Measurements from ENCODE around the gene FAM114A1.
A peak's percentile ranks its signal among the peaks of the same experiment; 100 is the strongest.

The FAM114A1 gene

DNA sequence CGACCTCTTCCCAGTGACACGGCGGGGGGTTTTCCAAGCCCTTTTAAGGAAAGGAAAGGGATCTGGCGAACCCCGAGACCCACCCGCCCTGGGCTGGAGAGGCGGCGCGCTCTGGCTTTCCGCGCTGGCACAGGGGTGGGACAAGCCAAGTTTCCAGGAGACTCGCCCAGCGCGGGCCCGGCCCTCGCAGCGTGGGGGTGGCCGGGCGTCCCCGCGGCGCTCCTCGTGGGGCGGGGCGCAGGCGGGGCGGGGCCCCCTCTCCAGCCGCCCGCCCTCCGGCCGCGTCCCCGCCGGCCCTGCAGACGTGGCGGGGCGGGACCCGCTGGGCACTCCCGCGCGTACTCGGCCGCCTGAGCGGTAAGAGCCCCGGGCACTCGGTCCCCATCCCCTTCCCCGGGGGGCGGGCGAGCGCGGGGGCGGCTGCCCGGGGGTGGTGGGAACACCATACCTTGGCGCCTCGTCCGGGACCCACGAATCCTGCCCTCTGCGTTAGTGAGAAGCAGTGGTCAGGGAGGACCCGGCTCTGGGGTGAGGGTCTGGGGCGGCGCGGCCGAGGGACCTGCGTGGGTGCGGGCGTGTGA lies at the start of gene FAM114A1:
TSS of gene FAM114A1 (plus strand) at position 329 of the 581 bp plus-strand sequence. CDS start 10,273 bp downstream, outside the sequence.
- DNase-seq = peak; percentile 34 to 40

DNA sequence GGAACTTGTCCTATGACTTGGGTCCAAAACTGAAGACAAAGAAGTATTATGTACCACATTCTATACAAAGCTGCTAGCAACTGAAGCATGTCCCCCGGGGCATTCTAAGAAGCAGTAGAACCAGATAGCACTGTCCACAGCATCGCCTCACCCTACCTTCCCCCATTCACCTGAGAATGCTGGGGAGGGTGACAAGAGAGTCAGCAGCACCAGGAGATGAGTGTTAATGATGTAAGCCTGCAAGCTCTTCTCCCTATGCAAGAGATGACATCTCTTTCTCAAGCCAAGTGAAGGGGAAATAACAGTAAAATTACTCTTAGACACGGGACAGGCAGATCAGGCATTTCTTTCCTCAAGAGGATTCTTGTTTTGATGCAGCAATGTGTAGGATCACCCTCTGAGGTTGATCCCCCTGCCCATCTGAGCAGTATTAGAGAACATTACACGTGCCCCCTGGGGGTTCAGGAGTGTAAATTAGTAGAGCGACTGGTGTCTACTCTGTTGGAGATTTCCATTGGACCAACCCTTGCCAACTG lies 49.1 kb upstream of the FAM114A1 start:
- no peak for DNase-seq

DNA sequence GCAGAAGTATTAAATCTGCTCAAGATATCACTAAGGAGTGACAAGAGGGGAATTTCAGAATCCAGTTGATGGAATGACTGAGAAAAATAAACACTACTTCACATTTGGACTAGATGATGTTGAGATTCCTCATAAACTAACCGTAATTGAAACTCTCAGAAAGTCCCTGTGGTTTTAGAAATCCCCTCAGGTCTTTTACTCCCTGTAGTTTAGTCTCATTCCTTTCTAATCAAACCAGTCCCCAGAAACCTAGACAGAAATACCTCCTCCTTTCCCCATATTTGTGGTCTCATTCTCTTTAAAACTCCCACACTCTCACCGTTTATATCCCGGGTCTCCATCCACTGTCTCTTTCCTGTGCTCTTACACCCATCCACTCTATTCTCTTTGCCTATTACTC lies 48.0 kb upstream of the FAM114A1 start:
- DNase-seq = no peak

DNA sequence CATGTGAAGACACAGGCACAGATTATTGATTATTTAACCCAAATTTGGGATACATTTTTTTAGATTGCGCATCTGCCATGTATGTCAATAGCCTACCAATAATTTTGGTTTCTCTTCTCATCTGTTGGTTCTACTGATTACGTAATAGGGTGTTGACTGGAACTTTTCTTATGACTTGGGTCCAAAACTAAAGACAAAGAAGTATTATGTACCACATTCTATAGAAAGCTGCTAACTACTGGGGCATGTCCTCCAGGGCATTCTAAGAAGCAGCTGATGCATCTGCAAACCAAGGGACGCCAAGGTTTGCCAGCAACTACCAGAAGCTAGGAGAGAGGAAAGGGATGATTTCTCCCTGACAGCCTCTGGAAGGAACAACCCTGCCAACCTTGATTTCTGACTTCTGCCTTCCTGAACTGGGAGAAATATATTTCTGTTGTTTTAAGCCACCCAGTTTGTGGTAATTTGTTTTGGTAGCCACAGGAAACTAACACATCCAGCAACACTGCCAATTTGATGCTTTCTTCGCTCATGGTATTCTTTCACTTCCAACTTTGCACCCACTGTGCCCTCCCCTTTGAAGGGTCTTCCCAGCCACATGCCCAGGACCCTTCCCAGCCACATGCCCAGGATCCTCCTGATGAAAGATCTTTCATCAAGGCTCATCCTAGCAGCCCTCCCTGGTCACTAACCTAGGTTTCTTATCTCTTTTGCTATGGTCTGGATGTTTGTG lies 47.1 kb upstream of the FAM114A1 start:
- DNase-seq = no peak

DNA sequence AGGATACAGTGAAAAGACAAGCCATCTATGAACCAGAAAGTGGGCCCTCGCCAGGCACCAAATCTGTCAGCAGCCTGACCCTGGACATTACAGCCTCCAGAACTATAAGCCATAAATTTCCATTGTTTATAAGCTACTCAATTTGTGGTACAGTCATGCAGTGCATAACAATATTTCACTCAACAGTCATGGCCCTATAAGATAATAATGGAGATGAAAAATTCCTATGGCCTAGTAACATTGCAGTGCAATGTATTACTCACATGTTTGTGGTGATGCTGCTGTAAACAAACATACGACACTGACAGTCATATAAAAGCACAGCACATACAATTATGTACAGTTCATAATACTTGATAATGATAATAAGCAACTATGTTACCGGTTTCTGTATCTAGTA lies 45.9 kb upstream of the FAM114A1 start:
- DNase-seq = no peak

DNA sequence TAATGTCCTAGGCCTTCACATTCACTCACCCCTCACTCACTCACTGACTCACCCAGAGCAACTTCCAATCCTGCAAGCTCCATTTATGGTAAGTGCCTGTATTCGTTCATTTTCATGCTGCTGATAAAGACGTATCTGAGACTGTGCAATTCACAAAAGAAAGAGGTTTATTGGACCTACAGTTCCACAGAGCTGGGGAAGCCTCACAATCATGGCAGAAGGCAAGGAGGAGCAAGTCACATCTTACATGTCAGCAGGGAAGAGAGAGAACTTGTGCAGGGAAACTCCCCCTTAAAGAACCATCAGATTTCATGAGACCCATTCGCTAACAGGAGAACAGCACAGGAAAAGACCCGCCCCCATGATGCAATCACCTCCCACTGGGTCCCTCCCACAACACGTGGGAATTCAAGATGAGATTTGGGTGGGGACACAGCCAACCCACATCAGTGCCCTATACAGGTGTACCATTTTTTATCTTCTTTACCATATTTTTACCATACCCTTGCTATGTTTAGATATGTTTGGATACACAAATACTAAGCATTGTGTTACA lies 44.8 kb upstream of the FAM114A1 start:
- no peak for DNase-seq

DNA sequence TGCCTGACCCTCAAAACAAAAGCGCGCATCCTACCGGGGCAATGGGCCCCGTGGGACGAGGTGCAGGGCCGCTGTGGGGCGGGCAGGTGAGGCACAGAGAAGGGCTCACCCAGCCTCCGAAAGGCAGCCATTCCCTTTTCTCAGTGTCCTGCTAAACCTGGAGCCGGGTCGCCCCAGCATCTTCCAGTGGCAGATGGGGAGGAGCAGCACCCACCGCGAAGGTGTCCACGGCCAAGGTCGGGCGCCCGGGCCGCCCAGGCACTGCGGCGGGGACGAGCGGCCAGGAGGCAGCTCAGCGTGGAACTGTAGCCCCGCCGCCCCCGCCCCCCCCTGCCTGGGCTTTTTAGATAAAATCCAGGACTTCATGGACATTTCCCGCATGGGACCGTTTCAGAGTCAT lies 43.8 kb upstream of the FAM114A1 start:
- no peak for DNase-seq

DNA sequence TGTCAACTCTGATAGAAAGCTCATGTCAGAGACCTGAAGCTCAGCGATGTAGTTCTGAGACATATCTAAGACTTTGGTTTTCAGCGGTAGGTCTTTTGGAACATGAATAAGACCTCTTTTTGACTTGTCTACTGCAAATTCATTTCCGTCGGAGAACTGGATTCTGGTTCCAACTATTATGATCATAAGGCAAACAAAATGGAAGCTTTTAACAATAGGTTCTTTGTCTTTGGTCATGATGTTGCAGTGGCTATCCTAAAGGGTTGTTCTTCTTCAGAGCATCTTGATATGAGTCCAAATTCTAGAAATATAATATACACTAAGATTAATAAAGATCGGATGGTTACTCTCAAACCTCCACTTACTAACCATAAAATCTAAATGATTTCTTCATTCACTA lies 38.4 kb upstream of the FAM114A1 start:
- DNase-seq = no peak

DNA sequence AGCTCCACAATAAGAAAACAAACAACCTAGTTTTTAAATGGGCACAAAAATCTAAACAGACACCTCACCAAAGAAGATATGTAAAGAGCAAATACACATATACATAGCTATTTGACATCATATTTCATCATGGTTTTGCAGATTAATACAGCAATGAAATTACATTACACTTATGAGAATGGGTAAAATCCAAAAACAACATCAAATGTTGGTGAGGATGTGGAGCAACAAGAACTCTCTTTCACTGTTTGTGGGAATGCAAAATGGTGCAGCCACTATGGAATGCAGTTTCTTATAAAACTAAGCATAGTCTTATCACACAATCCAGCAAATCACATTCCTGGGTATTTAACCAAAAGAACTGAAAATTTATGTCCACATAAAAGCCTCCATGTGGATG lies 36.0 kb upstream of the FAM114A1 start:
- no peak for DNase-seq

DNA sequence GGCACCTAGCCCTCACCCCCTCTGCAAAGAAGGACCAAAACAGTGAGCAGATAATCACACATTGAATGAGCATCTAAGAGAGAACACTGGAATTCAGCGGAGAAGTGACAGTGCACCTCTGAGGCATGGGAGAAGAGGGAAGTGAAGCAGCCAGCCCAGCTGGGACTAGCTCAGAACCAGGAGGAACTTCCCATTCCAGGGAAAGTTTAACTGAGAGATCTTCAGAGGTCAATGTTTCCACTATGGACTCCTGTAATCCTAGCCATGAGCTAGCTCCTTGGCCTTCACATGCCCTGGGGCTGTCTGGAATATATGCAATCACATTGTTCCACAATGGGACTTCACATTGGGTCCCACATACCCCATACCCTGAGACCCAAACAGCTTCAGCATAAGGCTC lies 35.4 kb upstream of the FAM114A1 start:
- no peak for DNase-seq

DNA sequence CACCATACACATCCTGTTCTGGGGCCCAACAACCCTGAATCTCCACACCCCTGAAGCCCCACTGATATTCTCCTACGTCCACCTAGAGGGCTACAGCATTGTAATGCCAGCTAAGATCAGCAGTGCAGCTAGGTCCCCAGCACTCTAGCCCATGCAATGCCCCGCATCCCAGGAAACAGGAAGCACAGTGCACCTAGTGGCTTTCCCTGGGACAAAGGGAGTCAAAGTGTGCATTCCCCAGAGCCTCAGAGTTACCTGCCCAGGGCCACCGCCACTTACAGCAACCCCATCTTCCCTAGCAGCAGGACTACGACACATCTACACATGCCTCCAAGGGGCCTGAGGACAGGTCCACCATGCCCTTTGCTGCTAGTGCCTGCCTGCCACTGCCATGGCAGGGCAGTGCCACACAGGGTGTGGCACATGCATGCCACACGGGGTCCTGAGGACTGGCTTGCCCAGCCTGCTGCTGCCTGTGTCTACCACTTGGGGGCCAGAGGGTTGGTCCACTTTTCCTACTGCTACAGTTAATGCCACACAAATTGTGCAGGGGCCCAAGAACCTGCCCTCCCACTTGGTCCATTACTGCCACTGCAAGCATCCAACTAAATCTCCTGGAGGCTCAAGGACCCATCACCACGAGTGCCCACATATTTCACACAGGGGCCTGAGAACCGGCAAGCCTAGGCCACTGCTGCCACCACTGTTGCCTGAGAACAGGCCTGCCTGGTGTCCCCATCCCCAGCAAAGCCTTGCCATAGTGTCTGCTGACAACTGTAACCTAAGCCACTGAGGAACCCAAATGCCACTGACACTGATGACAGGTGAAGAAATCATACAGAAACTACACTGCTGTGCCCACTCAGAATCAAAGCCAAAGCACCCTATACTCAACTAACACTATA lies 34.7 kb upstream of the FAM114A1 start:
- no peak for DNase-seq

DNA sequence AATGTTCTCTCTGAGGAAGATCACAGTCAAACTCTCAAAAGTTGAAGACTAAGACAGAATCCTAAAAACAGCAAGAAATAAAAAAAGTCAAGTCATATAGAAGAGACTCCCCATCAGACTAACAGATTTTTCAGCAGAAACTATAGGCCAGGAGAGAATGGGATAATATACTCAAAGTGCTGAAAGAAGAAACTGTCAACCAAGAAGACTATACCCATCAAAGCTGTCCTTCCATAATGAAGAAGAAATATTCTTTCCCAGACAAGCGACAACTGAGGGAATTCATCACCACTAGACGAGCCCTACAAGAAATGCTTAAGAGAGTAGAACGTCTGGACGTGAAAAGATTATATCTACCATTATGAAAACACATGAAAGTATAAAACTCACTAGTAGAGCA lies 33.0 kb upstream of the FAM114A1 start:
- no peak for DNase-seq

DNA sequence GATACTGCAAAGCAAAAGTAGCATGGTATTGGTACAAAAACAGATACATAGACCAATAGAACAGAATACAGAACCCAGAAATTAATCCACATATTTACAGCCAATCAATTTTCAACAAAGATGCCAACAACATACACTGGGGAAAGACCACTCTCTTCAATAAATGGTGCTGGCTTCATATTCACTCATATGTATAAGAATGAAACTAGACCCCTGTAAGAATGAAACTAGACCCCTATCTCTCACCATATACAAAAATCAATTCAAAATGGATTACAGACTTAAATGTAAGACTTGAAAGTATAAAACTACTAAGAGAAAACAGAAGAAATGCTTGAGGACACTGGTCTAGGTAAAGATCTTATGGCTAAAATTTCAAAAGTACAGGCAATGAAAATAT lies 30.3 kb upstream of the FAM114A1 start:
- DNase-seq = no peak

DNA sequence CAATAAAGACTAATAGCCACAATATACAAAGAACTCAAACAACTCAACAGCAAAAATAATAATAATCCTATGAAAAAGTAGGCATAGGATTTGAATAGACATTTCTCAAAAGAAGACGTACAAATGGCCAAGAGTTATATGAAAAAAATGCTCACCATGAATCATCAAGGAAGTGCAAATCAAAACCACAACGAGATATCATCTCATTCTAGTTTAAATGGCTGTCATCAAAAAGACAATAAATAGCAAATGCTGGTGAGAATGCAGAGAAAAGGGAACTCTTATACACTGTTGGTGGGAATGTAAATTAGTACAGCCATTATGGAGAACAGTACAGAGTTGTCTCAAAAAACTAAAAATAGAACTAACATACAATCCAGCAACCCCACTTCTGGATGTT lies 29.8 kb upstream of the FAM114A1 start:
- DNase-seq = peak in 1 of 2 experiments; percentile 8

DNA sequence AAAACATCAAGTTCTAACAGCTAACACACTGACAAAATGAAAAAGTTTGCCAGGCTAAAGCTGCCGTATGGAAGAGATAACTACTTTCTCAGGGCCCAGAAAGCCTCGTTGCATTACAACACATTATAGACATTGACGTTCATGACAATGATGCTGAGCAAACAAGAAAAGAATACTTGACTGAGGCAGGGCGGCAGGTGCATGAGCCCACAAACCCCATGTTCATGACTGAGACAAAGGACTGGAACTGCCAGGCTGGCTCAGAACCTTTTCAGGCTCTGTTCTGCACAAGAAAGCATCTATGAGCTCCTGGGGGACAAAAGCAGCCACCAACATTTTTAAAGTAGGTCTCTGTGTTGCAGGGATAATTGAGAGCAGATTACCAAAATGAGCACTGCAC lies 24.6 kb upstream of the FAM114A1 start:
- DNase-seq = no peak

DNA sequence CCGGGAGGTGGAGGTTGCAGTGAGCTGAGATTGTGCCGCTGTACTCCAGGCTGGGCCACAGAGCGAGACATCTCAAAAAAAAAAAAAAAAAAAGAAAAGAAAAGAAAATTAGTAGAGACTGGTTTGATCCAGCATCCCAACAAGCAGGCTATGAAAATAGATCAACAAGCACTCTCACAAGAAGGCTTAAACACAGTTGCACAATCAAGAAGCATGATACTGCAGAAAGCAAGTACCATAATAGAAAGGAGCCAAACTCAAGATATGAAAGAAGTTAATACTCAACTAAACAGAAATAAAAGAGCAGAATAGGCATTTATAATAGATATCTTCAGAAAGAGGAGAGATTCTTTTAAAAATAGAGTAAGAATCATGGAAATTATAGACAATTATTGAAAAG lies 21.6 kb upstream of the FAM114A1 start:
- DNase-seq = no peak

DNA sequence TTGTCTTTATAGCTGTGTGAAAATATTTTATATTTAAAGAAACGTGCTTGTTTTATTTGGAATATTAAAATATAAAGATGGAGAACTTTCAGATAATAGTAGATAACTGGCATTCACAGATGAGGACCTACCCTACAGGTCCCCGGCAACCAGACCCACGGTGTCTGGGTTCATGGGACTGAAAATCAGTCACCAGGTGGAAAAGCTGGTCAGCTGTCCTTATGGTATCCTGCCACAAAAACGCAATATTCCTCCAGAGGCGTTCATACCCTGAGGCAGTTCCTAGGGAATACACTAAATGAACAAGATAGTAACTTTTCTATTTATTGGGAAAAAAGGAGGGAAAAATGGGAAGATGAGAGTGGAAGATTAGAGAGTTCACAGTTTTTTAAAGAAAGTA lies 12.1 kb upstream of the FAM114A1 start:
- DNase-seq = no peak

DNA sequence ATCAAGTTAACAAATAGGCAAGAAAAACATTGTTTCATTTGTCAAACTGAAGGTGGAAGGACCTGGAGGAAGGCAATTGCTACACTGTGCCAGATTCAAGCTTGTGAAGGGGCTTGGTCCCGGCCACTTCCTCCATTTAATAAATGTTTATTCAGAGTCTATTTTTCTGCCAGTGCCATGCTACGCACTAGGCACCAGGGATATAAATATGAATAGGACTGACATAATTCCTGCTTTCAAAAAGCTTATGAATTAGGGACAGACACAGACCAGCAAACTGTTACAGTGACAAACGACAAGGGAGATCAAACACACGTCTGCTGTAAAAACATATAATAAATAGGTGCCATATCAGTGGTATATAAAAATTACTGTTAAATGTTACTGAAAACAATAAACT lies 11.6 kb upstream of the FAM114A1 start:
- DNase-seq = peak; percentile 19 to 20

DNA sequence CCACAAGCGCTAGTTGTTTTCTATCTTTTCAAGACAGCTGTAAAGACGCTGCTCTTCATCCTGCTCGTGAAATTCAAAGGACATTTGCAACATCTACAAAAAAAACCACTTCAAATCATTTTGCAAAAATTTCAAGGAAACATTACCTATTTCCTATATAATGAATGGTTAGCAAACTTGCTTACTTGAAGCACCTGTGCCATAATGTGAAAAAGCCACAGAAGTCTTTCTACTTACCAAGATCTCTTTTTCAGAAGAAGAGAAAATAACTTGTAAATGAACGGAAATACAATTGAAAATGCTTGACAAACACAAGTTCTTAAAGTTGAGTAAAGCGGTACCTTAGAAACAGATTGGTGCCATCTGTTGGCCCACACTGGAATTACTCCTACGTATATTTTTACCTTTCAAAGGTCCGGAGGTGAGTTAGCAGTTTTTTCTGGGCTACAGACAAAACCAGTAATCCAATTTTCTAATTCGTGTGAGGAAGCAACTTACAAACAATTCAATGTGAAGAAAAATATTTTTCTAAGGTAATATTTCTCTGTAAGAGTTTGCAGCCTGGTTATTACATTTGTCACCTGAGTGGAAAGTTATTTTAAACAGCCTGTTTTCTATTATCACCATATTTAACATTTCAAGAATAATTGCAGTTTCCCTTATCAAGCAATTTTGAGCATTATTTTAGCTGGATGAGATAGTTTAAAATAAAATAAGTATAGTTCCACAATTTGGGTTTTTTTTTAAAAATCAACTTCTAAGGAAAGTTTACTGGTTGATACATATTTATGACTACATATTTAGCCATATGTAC lies 10.9 kb upstream of the FAM114A1 start, which contains the start of gene TLR6:
TSS of gene TLR6 (minus strand) at position 294 of the 814 bp plus-strand sequence. CDS start 27,344 bp downstream, outside the sequence.
- peak; percentile 72 to 73 for DNase-seq

DNA sequence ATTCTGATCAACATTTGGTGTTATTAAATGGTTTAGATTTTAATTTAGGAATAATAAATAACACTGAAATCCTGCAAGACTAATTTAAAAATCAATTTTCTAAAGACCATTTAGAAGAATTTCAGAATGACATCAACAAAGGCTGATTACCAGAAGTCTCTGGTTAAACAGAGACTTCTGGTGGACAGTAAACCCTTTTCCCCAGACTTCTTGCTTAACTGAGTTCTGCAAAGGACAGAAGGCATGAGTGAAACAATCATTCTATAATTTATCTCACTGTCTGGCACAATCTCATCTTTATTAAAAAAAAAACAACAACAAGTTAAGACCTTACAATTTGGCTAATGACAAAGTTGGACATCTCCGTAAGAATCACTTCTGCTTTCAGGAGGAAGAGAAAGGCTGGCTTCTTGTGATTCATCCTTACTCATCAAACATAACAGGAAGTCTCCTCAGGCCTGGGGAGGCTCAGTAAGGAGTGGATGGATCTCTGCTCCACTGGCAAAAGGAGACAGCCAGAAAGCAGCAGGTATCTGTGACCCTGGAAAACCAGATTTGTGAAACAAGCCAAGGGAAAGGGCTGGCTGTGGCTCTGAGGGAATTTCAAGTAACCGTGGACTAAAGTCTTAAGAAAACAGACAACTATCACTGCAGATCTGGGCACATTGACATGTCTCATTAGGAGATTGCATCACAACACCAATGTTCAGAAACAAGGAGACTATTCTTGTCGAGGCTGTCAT lies 10.1 kb upstream of the FAM114A1 start:
- DNase-seq = peak; percentile 89 to 90

DNA sequence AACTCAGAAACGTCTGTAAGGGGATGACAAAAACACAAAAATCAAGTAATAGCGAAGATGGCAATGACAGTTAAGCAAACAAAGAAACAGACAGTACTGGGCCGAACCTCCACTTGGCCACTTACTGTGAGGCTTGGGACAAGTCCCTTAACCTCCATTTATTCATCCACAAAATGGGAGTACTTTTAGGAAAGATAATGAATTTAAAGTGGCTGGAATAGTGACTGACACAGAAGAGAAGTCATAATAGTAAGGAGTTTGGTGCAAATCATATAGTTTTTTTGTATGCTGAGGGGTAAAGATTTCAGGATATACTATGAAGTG lies 9.5 kb upstream of the FAM114A1 start:
- DNase-seq = no peak

DNA sequence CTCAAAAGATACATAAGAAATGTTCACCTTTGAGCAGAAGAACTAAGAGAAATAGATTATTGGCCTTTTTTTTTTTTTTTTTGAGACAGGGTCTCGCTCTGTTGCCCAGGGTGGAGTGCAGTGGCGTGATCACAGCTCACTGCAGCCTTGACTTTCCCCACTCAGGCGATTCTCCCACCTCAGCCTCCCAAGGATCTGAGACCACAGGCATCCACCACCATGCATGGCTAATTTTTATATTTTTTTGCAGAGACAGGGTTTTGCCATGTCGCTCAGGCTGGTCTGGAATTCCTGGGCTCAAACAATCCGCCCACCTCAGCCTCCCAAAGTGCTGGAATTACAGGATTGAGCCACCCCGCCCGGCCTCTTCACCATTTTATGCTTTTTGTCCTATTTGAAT lies 8.1 kb upstream of the FAM114A1 start:
- no peak for DNase-seq

All from Kasumi-1 (cell line).